H1 (cell line): ENCODE data around the gene ZNF619. TPM values are rescaled to one million over a fixed set of nuclear protein-coding genes. Genes with fewer than 3 reads are reported as not detected.

Source experiments
- CTCF ChIA-PET: fragments of 300-600 bp; sonication (Branson Sonifier 250); formaldehyde crosslinking; loops from one replicate; lab custom pipeline; 2021; ENCODE audit not compliant: partially characterized antibody; lab: Charles Lee
- POLR2A ChIA-PET: fragments of 300-600 bp; sonication (Branson Sonifier 250); formaldehyde crosslinking; loops from one replicate; lab custom pipeline; 2021; ENCODE audit warnings: inconsistent platforms; ENCODE audit not compliant: partially characterized antibody; lab: Charles Lee
- DNase-seq, 2 experiments: peaks; one replicate each; pipeline versions ENCODE4 v3.0.0 to v3.0.0-alpha.2; 2010 to 2022; ENCODE audit warnings: low spot score in 2 of 2, low read depth in 1 of 2, mixed read lengths in 1 of 2
- FAIRE-seq: peaks from 2 replicates; lab custom pipeline; 2011; peaks lifted over from hg19 to GRCh38; lab: Jason Lieb, UNC
- H2AFZ ChIP-seq: 2 replicates; pipeline ENCODE4 v1.8.1; 2012; ENCODE audit warnings: low read length, inconsistent platforms
- H2AK5ac ChIP-seq: 2 replicates; pipeline ENCODE4 v1.6.1; 2013; ENCODE audit warnings: low read depth, low read length
- H2BK120ac ChIP-seq: replicated peaks from 2 replicates; pipeline ENCODE3; 2013; ENCODE audit warnings: low read depth, low read length, inconsistent platforms
- H2BK12ac ChIP-seq: 2 replicates; pipeline ENCODE4 v1.6.1; 2013; ENCODE audit warnings: low read depth, low read length
- H2BK15ac ChIP-seq: 2 replicates; pipeline ENCODE4 v1.6.1; 2013; ENCODE audit warnings: low read length
- H2BK20ac ChIP-seq: 2 replicates; pipeline ENCODE4 v1.6.1; 2013; ENCODE audit warnings: low read length
- H2BK5ac ChIP-seq: 2 replicates; pipeline ENCODE4 v1.6.1; 2013; ENCODE audit warnings: low read depth, low read length
- H3K14ac ChIP-seq: 2 replicates; pipeline ENCODE4 v1.6.1; 2013; ENCODE audit warnings: inconsistent platforms; ENCODE audit not compliant: insufficient read length
- H3K18ac ChIP-seq: 2 replicates; pipeline ENCODE4 v1.6.1; 2013; ENCODE audit warnings: low read length; ENCODE audit errors: extremely low read depth
- H3K23ac ChIP-seq: 2 replicates; pipeline ENCODE4 v1.6.1; 2013; ENCODE audit warnings: inconsistent platforms; ENCODE audit not compliant: insufficient read length
- H3K23me2 ChIP-seq: 2 replicates; pipeline ENCODE4 v1.6.1; 2013; ENCODE audit warnings: low read depth, low read length
- H3K27ac ChIP-seq: 2 replicates; pipeline ENCODE4 v1.6.1; 2011; ENCODE audit warnings: low read depth, low read length, inconsistent platforms
- H3K27me3 ChIP-seq, 4 experiments: replicated peaks in 1 of 4; 1 replicate in 1 of 4; 2 replicates in 3 of 4; pipeline versions ENCODE4 v1.6.1 to v1.8.1; 2011 to 2013; ENCODE audit warnings: low read length in 3 of 4, mild to moderate bottlenecking in 3 of 4, inconsistent platforms in 2 of 4, mixed read lengths in 2 of 4, moderate library complexity in 1 of 4; ENCODE audit not compliant: control insufficient read depth in 3 of 4, insufficient read depth in 3 of 4; ENCODE audit errors: extremely low read depth in 1 of 4
- H3K36me3 ChIP-seq, 4 experiments: 2 replicates each; pipeline versions ENCODE4 v1.6.1 to v1.8.1; 2011 to 2013; ENCODE audit warnings: mild to moderate bottlenecking in 4 of 4, low read length in 3 of 4, moderate library complexity in 2 of 4, control low read depth in 1 of 4, inconsistent platforms in 1 of 4; ENCODE audit not compliant: insufficient read depth in 4 of 4, control insufficient read depth in 2 of 4
- H3K4ac ChIP-seq: replicated peaks from 2 replicates; pipeline ENCODE3; 2013; ENCODE audit warnings: low read length, low read depth, mixed read lengths, inconsistent platforms; ENCODE audit not compliant: insufficient read length
- H3K4me1 ChIP-seq, 4 experiments: replicated peaks in 1 of 4; 1 replicate in 1 of 4; 2 replicates in 3 of 4; pipeline versions ENCODE4 v1.6.1 to v1.8.1; 2011 to 2013; ENCODE audit warnings: low read length in 3 of 4, inconsistent platforms in 2 of 4, mixed read lengths in 1 of 4; ENCODE audit not compliant: insufficient read depth in 4 of 4, control insufficient read depth in 3 of 4
- H3K4me2 ChIP-seq, 2 experiments: 2 replicates each; pipeline versions ENCODE4 v1.6.1 to v1.8.1; 2011 to 2013; ENCODE audit warnings: low read depth in 2 of 2, low read length in 2 of 2, control low read depth in 1 of 2, inconsistent platforms in 1 of 2, mild to moderate bottlenecking in 1 of 2; ENCODE audit not compliant: insufficient read depth in 1 of 2
- H3K4me3 ChIP-seq, 4 experiments: fragments of 200-600, 300-600 bp in 1 of 4; sonication (generic), shearing (Covaris generic), sonication (Bioruptor Twin) in 1 of 4; 2 replicates each; pipeline versions ENCODE4 v1.5.1 to v1.8.1; 2011 to 2016; ENCODE audit warnings: low read length in 4 of 4, low read depth in 3 of 4, control low read depth in 2 of 4, inconsistent platforms in 2 of 4, mild to moderate bottlenecking in 2 of 4, mixed read lengths in 1 of 4, moderate library complexity in 1 of 4; ENCODE audit not compliant: insufficient read depth in 2 of 4; ENCODE audit errors: extremely low read depth in 1 of 4
- H3K56ac ChIP-seq: replicated peaks from 2 replicates; pipeline ENCODE3; 2013; ENCODE audit warnings: low read depth, mild to moderate bottlenecking, mixed read lengths, low read length, inconsistent platforms; ENCODE audit not compliant: insufficient read length
- H3K79me1 ChIP-seq: 2 replicates; pipeline ENCODE4 v1.6.1; 2013; ENCODE audit warnings: low read depth, low read length, control low read depth
- H3K79me2 ChIP-seq, 2 experiments: 2 replicates each; pipeline versions ENCODE4 v1.6.1 to v1.8.1; 2012 to 2013; ENCODE audit warnings: low read length in 2 of 2, mild to moderate bottlenecking in 2 of 2, inconsistent platforms in 1 of 2; ENCODE audit not compliant: insufficient read depth in 2 of 2, control insufficient read depth in 1 of 2
- H3K9ac ChIP-seq, 4 experiments: replicated peaks in 1 of 4; 1 replicate in 1 of 4; 2 replicates in 3 of 4; pipeline versions ENCODE4 v1.6.1 to v1.8.1; 2011 to 2013; ENCODE audit warnings: low read depth in 3 of 4, low read length in 3 of 4, control low read depth in 2 of 4, mild to moderate bottlenecking in 2 of 4, moderate library complexity in 2 of 4, inconsistent platforms in 1 of 4; ENCODE audit errors: extremely low read depth in 1 of 4
- H3K9me3 ChIP-seq, 2 experiments: 2 replicates each; pipeline versions ENCODE4 v1.6.1 to v1.8.1; 2012 to 2013; ENCODE audit warnings: mild to moderate bottlenecking in 2 of 2, moderate library complexity in 2 of 2, control low read depth in 1 of 2, inconsistent platforms in 1 of 2, low read depth in 1 of 2, low read length in 1 of 2, mixed read lengths in 1 of 2; ENCODE audit not compliant: insufficient read depth in 2 of 2
- H4K20me1 ChIP-seq, 2 experiments: replicated peaks in 1 of 2; 2 replicates each; pipeline versions ENCODE3 to v1.8.1; 2011 to 2013; ENCODE audit warnings: inconsistent platforms in 2 of 2, low read length in 2 of 2, mild to moderate bottlenecking in 1 of 2; ENCODE audit not compliant: insufficient read depth in 2 of 2, control insufficient read depth in 1 of 2
- H4K5ac ChIP-seq: 2 replicates; pipeline ENCODE4 v1.6.1; 2013; ENCODE audit warnings: low read length, low read depth, mixed read lengths, inconsistent platforms; ENCODE audit not compliant: insufficient read length
- H4K8ac ChIP-seq: 2 replicates; pipeline ENCODE4 v1.8.0; 2013; ENCODE audit warnings: mild to moderate bottlenecking, moderate library complexity, low read length, inconsistent platforms; ENCODE audit not compliant: insufficient read depth; ENCODE audit errors: extremely low read depth
- H4K91ac ChIP-seq: replicated peaks from 2 replicates; pipeline ENCODE3; 2013; ENCODE audit warnings: low read length, mixed read lengths, inconsistent platforms; ENCODE audit not compliant: insufficient read length
- CBX8 ChIP-seq: fragments of 300-800, 300-1000 bp; sonication (generic); IDR thresholded peaks from 2 replicates; pipeline ENCODE4 v1.7.1; 2016; ENCODE audit warnings: low read depth, low read length, borderline replicate concordance
- CREB1 ChIP-seq: IDR thresholded peaks from 2 replicates; pipeline ENCODE4 v1.6.1; 2012; ENCODE audit warnings: inconsistent platforms
- KDM4A ChIP-seq: IDR thresholded peaks from one replicate; pipeline ENCODE4 v1.7.1; 2012; ENCODE audit warnings: low read depth, mild to moderate bottlenecking, moderate library complexity, low read length, inconsistent platforms; ENCODE audit not compliant: severe bottlenecking
- PHF8 ChIP-seq: fragments of 200-600 bp; sonication (generic); conservative IDR thresholded peaks from 2 replicates; pipeline ENCODE4 v1.7.1; 2012; ENCODE audit warnings: low read depth, mild to moderate bottlenecking, inconsistent platforms, low read length, moderate library complexity
- SIN3A ChIP-seq, 2 experiments: IDR thresholded peaks in 1 of 2; conservative IDR thresholded peaks in 1 of 2; 2 replicates each; pipeline ENCODE4 v1.6.1; 2011 to 2012; ENCODE audit warnings: low read length in 2 of 2, improper control_type of control experiment in 1 of 2, low read depth in 1 of 2, mild to moderate bottlenecking in 1 of 2
- SP2 ChIP-seq: IDR thresholded peaks from 2 replicates; pipeline ENCODE4 v1.6.1; 2012; ENCODE audit warnings: mild to moderate bottlenecking, low read length, inconsistent platforms
- TAF1 ChIP-seq: IDR thresholded peaks from 2 replicates; pipeline ENCODE4 v1.6.1; 2011; ENCODE audit warnings: mild to moderate bottlenecking, low read depth, low read length
- TEAD4 ChIP-seq: IDR thresholded peaks from 2 replicates; pipeline ENCODE4 v1.6.1; 2012; ENCODE audit warnings: low read depth, low read length, inconsistent platforms, mixed read lengths
- WGBS, 2 experiments: shearing (Covaris generic) in 1 of 2; methylation state at CpG; one replicate each; pipeline versions ENCODE4 v1.1.6 to v1.1.7; 2013 to 2015; ENCODE audit warnings: low lambda C conversion rate in 2 of 2, mixed read lengths in 2 of 2, inconsistent platforms in 1 of 2, low coverage in 1 of 2, missing lambda C conversion rate in 1 of 2; ENCODE audit not compliant: insufficient replicate concordance in 2 of 2, insufficient coverage in 1 of 2, insufficient read length in 1 of 2; ENCODE audit errors: extremely low coverage in 1 of 2, missing lambda C conversion rate in 1 of 2; 5-methylcytosine and 5-hydroxymethylcytosine counted together
- long read RNA-seq, 2 experiments: library from RNA in 1 of 2; library from capped mRNA in 1 of 2; stranded (forward); transcript quantifications; one replicate each; pipeline ENCODE4 v2.0.0, GENCODE V29; 2021; ENCODE audit warnings: inconsistent platforms in 1 of 2
- polyA minus RNA-seq, 3 experiments: library from RNA; depleted of rRNA, polyadenylated mRNA; stranded (reverse); fragments of >200 nt; gene quantifications; 1 replicate in 2 of 3; 2 replicates in 1 of 3; pipeline ENCODE4 v1.2.3, GENCODE V29; 2011
- polyA plus RNA-seq, 7 experiments: library from polyadenylated mRNA; depleted of rRNA in 3 of 7; stranded (reverse) in 5 of 7; unstranded in 2 of 7; fragments of >200 nt in 5 of 7; fragments of 200-250 nt in 2 of 7; gene quantifications; 1 replicate in 5 of 7; 2 replicates in 1 of 7; 4 replicates in 1 of 7; pipeline versions ENCODE4 v1.2.1 to v1.2.3, GENCODE V29; 2011 to 2013; ENCODE audit warnings: missing spikeins in 2 of 7, mixed read lengths in 2 of 7
- total RNA-seq: library from RNA; stranded (reverse); fragmentation: NEBNext Ultra II Directional; extraction: Animal tissue kit (Norgen Biotek cat#: 25700); gene quantifications from 2 replicates; pipeline ENCODE4 v1.2.1, GENCODE V29; 2021

The ZNF619 gene
- total RNA-seq (7.0 and 8.2 TPM in 2 replicates), polyA plus RNA-seq (2011; rRNA removed) (2.2 and 2.3 TPM in 2 replicates), polyA minus RNA-seq (2011; rRNA and poly(A)+ RNA removed) (9.5 and 10.1 TPM in 2 replicates)
- 2.4 TPM for polyA plus RNA-seq (2011; cell fraction: cytosol; rRNA removed)
- polyA plus RNA-seq (2011; cell fraction: nucleus; rRNA removed): 2.6 TPM
- polyA plus RNA-seq (2012, experiment 1 of 2): 1.6 to 2.3 TPM (median 1.9 TPM) in 4 replicates
- polyA plus RNA-seq (2012, experiment 2 of 2): 0.39 TPM
- polyA plus RNA-seq (2013, experiment 1 of 2): 4.3 TPM
- polyA plus RNA-seq (2013, experiment 2 of 2): 4.5 TPM
- polyA minus RNA-seq (2011; cell fraction: cytosol; rRNA and poly(A)+ RNA removed): 3.4 TPM
- 6.2 TPM for polyA minus RNA-seq (2011; cell fraction: nucleus; rRNA and poly(A)+ RNA removed)
- long read RNA-seq, experiment 1: 0 reads
- long read RNA-seq, experiment 2, full-length matches to known transcripts: 1 of 1 reads
- long read RNA-seq, experiment 2, partial matches to known transcripts: 0 of 1 reads
- long read RNA-seq, experiment 2, other reads (novel, unspliced or antisense): 0 of 1 reads

- peak within 1 kb of the TSS; percentile 85; the same call in 1 of the 2 replicates for H4K8ac ChIP-seq
- no peak within 1 kb of the TSS for H3K23ac ChIP-seq
- no peaks in the 10 kb centered on the region for H3K9me3 ChIP-seq
- H3K14ac ChIP-seq: no peak within 1 kb of the TSS
- no peaks in the 10 kb centered on the region for H3K23me2 ChIP-seq
- peak within 1 kb of the TSS; percentile 81 for H2AFZ ChIP-seq
- H3K4me1 ChIP-seq: peaks cover 0 to 8% (median 3%) of the 10 kb centered on the region in 4 experiments; a peak in 2 of 7 replicates
- peak within 1 kb of the TSS; percentile 67; the same call in 1 of the 2 replicates for H3K27ac ChIP-seq
- H3K9ac ChIP-seq: peak within 1 kb of the TSS in 3 of 4 experiments; percentile 58 to 77 (median 67); a peak in 4 of 7 replicates
- no peak within 1 kb of the TSS for H2AK5ac ChIP-seq
- 58% methylated on average over 47 of the region's 48 CpGs; no CpG with 5 or more reads in 1 of the 2 experiments for WGBS, 2 experiments
- H4K20me1 ChIP-seq: no peaks in the 10 kb centered on the region
- no peaks in the 10 kb centered on the region for H3K79me1 ChIP-seq
- H3K18ac ChIP-seq: peak within 1 kb of the TSS; percentile 36
- no peak within 1 kb of the TSS for H3K56ac ChIP-seq
- peak within 1 kb of the TSS; percentile 12 for H4K91ac ChIP-seq
- peak within 1 kb of the TSS; percentile 36 to 88 (median 64) for H3K4me3 ChIP-seq
- DNase-seq (peak in 1 of 2 experiments; percentile 80), FAIRE-seq (no peak)
- H3K4me2 ChIP-seq: peak within 1 kb of the TSS; percentile 63 to 82
- no peak within 1 kb of the TSS for H2BK12ac ChIP-seq
- peak within 1 kb of the TSS; percentile 62 for H4K5ac ChIP-seq
- H3K79me2 ChIP-seq: no peaks in the 10 kb centered on the region
- peaks cover 0 to 4% (median 0%) of the 10 kb centered on the region in 4 experiments; a peak in 1 of 8 replicates for H3K36me3 ChIP-seq
- H2BK5ac ChIP-seq: no peak within 1 kb of the TSS
- ChIA-PET POLR2A (interaction anchor here (1.0 to 4.2 kb wide), 10 partner anchors 10 to 48 kb away, joined by 3 to 42 read pairs (median 7); partner anchors contain the start of genes RPL14, ZNF620 and ZNF621), CTCF (interaction anchor here (1.5 kb wide), 1 partner anchor 150 kb away, joined by 5 read pairs; no protein-coding TSS in a partner anchor)
- H3K4ac ChIP-seq: no peak within 1 kb of the TSS
- no peak within 1 kb of the TSS for H2BK15ac ChIP-seq
- H3K27me3 ChIP-seq: no peaks in the 10 kb centered on the region
- no peak within 1 kb of the TSS for H2BK120ac ChIP-seq
- H2BK20ac ChIP-seq: no peak within 1 kb of the TSS
- peak; percentile 60 to 63; a peak in 1 of 4 replicates for TF ChIP-seq SIN3A (conservative IDR thresholded peaks at IDR 0.05 in 1 of 2, IDR thresholded peaks at IDR 0.05 in 1 of 2; ENCODE audit: low read depth in 1 of 2, low read length in 2 of 2)
- TF ChIP-seq CBX8: no peak
- TF ChIP-seq SP2: peak; percentile 78
- TF ChIP-seq CREB1: no peak
- TF ChIP-seq KDM4A: no peak
- peak; percentile 58; the same call in 1 of the 2 replicates for TF ChIP-seq PHF8
- peak; percentile 79 for TF ChIP-seq TAF1
- no peak for TF ChIP-seq TEAD4
Measured at GRCh38 chr3:40476478-40477470, at the start of gene ZNF619. Gene ZNF619 (plus strand): TSS chr3:40477122. CDS start chr3:40477980, 858 bp downstream.
